Fibroblast of skin of back (primary cell): ENCODE measurements around the gene ALDH1A1.
A peak's percentile ranks its signal among the peaks of the same experiment; 100 is the strongest.
"Not testable (repeated sequence)": the region's sequence is repeated elsewhere in the genome, so short reads cannot be mapped to it uniquely, and the experiment has no call there.

Experiments
- DNase-seq: peaks from one replicate; pipeline ENCODE4 v3.0.0-alpha.2; 2013

The ALDH1A1 gene

DNA sequence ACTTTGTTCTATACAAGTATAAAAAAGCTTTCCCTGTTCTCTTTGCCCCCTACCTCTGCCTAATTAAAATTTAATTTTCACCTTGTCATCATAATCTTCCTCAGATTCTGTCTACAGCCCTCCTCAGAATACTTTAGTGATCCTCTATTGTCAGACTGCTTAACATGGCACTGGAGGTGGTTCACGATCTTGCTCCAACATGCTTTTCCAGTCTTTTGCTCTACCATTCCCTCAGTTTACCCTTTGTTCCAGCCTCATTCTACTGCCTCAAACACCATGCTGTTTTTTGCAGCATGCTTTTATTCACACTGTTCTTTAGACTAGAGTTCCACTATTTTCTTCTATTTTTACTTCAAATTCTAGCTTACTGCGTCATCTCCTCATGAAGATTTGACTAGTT is 10.4 kb downstream of the ALDH1A1 start:
- no peak for DNase-seq

DNA sequence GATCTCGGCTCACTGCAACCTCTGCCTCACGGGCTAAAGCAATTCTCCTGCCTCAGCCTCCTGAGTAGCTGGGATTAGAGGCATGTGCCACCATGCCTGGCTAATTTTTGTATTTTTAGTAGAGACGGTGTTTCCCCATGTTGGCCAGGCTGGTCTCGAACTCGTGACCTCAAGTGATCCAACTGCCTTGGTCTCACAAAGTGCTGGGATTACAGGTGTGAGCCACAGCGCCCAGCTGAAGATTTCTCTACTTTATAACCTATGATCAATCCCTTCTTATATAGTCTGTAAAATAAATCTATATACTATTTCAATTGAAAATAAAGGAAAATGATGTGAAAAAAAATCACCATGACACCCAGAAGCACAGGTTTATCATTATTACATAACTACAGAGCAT is 13.3 kb downstream of the ALDH1A1 start:
- not testable (repeated sequence) for DNase-seq

DNA sequence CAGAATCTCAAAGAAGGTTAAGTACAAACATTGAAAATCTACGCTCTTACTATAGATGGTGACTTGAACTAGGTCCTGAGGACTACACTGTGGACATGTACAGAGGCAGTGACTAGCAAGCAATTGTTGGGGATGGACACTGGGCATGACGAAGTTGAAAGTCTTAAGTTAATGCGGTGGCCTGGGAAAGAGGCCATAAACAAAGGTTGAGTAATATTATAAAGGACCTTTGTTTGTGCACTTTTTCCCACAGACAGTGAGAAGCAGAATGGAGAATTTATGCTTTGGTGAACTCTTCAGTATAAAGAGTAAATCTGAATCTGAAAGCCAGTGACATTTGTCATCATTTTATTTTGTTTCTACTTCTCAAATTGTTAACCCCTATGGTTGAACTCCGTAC is 15.3 kb downstream of the ALDH1A1 start:
- DNase-seq, result no peak

DNA sequence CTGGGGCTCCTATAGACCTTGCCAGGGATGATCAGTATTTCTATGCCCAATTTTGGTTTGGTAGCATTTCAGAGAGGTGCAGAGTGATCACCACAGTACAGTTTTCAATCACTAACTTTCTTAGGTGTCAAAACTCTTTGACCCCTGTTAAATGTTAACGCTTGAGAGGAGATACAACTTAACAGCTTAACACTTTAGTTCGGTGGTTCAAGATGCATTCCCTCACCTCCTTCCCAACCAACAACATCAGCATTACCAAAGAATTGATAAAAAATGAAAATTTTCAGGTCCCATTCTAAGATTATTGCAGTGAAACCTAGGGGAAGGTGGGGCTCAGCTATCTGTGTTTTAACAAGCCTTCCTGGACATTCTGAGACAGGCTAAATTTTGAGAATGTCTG is 16.2 kb downstream of the ALDH1A1 start:
- DNase-seq, result no peak

DNA sequence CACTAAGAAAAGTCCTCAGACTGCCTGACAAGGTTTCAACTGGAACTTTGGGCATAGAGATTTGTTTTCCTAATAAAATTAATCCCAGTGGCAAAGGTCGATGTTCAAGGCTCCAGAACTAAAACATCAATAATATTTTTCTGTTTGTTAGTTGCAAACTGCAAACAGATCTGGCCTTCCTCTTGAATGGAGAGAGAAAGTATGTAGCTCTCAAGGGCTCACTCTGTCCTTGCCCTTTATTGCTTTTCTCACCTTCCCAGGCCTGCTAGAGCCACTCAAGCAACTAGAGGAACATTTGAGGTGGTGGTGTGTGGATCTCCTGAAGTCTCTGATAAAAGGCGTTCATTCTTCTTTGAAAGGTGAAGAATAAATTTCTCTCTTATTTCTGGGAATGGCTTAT is 16.6 kb downstream of the ALDH1A1 start:
- DNase-seq, result no peak

DNA sequence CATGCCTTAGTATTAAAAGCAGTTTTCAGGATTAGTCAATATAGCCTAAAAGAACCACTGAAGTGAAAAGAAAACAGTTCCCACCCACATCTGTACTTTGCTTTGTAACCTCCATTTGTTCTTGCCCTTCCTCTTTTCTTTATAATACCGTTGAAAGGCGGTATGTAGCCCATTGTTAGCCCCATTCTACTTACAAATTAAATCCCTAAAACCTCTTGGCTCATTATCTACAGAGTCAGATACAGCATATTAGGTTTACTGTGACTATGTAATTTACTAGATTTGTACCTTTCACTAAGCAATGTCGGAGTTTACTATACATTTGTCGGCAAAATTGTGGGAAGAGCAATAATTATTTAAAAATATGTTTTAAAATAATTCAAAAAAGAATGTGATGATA is 17.3 kb downstream of the ALDH1A1 start:
- DNase-seq, result no peak

DNA sequence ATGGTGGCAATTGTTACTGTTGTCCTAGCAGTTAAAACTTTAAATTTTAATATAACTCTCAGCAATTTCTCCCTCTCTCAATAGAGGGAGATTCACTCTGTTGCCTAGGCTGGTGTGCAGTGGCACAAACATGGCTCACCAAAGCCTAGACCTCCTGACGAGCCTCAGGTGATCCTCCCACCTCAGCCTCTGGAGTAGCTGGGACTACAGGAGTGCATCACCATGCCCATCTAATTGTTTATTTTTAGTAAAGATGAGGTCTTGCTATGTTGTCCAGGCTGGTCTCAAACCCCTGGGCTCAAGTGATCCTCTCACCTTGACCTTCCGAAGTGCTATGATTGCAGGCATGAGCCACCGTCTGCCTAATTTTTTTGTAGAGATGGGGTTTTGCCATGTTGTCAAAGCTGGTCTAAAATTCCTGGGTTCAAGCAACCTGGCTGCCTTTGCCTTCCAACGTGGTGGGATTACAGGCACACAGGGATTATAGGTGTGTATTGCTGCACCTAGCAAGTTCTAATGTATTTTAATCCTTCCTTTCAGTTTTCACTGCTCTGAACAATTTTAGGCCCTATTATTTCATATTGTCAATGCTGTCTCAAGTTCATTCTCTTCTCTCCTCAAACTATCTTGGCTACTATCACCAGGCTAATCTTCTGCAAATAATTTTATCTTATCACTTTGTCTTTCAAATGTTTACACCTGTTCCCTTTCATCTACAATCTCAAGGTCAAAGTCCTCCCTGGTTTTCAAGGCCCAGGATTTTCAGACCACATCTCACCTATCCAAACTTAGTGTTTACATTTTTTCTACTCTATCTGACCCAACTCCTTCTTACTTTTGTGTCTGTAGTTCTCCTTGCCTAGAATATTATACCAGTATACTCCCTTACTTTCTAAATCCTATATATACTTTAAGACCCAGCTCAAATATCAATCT is 18.9 kb downstream of the ALDH1A1 start:
- no peak for DNase-seq

DNA sequence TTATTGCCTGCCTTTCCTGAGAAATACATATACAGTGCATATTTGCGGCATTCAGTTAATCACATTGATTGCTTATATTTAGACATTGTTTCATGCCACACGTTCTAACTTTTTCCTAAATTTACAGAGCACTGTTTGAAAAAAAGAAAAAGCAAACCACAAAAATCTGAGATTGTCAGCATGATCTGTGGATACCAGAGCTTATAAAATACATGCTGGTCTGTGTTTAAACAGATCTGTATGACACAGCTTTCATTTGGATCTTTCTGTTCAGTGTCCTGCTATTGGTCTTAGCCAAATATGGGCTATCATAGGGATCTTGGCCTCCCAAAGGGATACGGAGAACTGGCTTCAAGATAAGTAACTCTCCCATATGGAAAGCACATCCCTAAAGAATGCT is 20.2 kb downstream of the ALDH1A1 start:
- DNase-seq, result peak; percentile 77

DNA sequence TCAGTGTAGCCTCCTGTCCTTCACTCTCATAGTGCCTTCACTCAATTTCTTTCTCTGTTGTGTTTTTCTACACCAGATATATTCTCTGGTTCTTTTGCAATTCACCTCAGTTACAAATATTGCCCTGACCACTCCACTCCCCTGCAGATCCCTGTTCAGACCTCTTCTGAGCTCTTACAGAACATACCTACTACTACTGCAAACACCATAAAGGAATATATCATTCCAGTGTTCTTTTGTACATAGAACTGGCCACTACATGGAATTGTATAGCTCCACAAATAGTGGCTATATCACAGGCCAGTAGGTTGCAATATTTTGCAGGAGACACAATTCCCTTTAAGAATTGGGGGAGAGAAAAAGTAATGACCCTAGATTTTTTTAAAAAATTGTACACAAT is 21.0 kb downstream of the ALDH1A1 start:
- no peak for DNase-seq

DNA sequence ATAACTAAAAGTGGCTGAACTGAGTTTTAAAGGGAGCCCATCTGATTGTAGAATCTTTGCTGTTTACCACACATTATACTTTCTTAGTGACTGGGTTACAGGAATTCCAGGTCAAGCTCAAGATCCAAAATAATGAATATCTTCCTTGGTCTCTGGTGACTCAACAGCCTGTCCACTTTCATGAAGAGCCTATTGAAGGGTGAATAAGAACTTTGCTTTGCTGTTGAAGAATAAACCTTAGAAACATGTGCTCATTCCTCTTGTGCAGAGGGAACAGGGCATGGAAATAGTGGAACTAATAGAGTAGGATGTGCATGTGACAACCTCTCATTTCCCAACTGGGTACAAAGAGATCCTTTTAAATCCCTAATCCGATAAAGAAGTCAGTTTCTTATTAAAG is 21.4 kb downstream of the ALDH1A1 start:
- peak; percentile 19 for DNase-seq

DNA sequence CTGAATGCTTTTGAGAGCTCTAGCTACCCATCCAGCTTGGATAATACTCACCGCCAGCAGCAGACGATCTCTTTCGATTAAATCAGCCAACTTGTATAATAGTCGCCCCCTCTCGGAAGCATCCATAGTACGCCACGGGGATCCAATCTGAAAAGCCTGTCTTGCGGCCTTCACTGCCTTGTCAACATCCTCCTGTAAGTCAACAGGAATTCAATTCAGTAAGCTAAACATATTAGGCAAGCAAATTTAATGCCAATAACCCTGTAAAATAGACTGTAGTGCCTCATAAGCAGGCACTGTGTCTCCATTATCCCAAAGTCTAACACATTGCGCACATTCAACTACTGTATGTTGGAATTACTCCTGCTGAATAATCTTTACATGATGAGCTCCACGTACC is 22.0 kb downstream of the ALDH1A1 start:
- DNase-seq, result no peak

DNA sequence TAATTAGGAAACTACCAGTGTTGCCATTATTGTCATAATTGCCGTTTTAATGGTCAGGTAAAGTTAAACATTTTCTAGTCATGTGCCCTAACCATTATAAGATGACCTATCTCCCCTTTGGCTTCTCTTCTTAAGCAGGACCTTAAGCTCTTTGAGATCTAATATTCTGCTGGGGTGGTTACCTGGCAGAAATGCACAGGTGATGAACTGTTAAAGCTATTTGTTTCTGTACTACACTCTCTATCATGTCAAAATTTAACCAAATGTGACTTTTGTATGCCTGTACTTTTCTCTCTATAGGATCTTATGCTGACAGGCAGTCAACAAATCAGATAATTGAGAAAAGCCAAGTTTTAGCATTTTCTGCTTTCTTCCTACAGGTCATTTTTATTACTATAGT is 23.3 kb downstream of the ALDH1A1 start:
- no peak for DNase-seq

DNA sequence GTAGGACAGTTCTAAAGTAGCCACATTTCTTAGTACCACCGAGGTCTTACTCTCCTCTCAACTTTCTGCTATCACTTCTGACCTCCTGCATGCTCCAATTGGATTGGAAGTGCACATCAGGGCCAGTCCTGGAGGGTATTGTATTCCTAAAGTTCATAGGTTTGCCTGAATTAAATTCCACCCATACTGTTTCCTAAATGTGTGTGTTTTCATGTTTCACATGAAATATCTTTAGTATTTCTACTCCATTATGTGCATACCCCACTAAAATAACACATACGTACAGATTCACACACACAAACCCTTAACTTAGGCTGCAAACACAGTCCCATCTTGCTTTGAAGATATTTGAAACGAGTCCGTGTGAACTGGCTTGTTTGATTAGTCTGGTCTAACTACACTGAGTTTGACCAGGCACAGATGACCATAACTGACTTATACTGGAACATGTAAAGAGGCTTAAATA is 24.8 kb downstream of the ALDH1A1 start:
- DNase-seq, result no peak

DNA sequence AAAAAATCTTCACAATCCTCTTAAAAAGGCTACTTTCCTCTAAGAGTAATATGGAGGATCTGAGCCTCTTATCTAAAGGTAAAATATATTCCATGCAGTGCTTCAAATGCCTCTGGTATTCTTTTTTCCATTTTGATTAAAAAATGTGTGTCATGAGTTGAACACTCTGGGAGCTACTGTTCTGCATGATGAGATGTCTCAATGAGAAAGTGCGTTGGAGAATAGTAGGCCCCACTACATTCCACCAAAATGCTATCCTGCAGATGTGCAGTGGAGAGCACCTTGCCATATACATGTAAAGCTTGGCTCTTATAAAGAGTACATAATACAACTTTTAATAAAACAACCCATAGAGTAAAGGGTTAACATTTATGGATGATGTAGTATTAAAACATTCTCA is 26.3 kb downstream of the ALDH1A1 start:
- no peak for DNase-seq

DNA sequence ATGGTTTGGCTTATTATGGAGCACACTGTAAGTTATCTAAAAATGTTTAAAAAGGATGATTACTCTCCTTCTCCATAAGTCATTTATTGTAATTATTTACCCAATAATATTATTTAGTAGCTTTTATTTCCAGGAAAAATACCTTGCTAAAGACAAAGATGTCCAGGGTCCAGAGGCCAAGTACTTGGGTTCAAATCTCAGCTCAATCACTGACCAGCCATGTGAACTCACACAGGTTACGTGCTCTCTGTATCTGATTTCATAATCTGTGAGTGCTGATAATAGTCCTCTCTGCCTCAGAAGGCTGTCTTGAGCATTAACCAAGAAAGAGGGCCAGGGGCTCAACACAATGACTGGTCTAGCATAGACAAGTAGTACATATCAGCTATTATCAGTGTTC is 27.0 kb downstream of the ALDH1A1 start:
- no peak for DNase-seq

DNA sequence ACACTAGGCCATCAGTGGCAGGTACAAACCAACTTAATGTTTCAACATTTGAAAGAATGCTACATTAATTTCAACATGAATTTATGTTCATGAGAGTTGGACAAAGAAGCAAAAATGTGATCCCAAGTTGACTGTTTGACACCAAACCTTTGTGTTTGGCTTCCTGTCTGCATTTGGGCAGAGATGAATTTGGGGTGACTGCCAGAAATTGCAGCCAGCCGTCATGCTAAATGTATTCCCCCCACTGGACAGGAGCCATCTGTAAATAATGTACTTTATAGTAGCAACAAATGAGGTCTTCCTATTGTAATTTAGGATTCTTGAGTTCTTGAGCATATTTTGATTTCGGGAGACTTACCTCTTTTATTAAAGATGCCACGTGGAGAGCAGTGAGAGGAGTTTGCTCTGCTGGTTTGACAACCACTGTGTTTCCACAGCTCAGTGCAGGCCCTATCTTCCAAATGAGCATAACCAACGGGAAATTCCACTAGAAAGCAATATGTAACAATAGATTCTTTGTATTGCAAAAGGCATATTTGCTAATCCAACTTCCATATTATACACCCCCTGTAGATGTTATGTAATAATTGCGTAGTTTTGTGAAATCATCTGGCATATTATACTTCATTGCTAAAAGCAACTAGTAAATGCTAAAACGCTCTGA is 27.6 kb downstream of the ALDH1A1 start:
- no peak for DNase-seq

DNA sequence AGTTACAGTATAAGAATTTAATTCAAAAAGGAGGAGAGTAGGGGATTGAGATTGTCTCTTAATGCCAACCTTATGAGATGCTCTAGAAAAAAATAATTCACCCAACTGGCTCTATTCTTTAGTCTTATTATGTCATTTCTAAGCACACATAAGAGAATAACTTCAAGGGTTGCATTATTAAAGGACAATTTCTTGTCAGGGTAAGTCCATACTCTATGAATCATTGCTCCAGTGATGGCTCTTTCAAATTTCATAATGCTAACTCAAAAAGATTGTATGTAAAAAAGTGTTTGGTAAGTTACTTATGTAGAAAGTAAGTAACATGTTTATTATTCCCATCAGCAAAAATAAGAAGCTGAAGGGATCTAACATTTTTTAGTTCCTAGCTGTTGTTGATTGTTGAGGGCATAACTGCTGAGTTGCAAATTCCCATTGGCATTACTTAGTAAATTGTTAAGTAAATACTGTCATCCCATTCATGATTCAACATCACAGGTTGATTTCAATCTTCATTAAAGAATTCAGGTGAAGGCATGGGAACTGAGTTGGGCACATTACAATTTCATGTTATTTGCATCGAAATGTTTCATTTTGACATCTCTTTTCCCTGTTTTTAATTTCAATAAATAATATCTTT is 28.6 kb downstream of the ALDH1A1 start:
- no peak for DNase-seq

DNA sequence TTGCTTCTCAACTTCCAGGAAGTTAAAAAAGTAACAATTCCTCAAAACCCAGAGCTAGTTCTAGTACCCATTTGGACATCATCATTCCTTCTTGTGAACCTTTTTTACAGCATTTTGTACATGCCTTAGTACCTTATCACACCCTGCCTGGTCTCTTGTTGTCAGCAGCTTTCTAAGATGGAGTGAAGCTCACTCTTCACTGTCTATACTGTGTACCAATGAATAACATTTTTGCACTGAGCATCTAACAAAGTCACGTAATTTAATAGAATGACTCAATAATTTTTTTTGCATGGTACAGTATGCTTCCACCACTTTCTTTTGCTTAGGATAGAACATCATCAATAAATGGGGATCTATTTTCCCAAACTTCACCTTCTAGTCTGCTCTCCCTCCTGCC is 29.8 kb downstream of the ALDH1A1 start:
- no peak for DNase-seq

DNA sequence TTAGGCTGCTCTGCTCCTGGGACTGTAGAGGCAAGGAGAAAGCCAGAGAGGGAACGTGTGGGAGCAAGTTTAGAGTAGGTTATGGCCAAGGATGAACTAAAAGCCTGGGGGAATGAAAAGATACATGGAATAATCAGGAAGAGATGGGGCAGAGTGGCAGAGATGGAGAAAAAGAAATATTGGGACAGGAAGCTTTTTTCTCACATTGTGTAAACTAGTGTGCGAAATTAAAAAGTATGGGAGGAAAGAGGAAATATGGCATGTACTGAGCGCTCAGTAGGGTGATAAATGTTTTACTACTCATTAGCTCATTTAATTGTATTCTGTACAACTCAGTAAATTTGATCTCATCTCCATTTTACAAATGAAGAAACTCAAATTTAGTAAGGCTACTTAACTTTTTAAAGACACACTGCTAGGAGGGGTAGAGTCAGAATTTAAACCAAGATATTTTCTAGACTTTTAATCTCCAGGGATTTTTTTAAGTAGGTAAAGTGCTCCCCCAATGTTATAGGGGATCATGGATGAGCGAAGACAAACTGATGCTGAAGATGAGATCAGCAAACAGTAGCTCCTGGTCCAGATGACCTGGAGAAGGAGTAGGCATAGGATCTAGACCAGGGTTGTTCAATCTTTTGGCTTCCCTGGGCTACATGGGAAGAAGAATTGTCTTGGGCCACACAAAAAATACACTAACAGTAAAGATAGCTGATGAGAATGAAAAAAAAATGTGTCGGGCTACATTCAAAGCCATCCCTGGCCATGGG is 30.8 kb downstream of the ALDH1A1 start:
- DNase-seq, result no peak

DNA sequence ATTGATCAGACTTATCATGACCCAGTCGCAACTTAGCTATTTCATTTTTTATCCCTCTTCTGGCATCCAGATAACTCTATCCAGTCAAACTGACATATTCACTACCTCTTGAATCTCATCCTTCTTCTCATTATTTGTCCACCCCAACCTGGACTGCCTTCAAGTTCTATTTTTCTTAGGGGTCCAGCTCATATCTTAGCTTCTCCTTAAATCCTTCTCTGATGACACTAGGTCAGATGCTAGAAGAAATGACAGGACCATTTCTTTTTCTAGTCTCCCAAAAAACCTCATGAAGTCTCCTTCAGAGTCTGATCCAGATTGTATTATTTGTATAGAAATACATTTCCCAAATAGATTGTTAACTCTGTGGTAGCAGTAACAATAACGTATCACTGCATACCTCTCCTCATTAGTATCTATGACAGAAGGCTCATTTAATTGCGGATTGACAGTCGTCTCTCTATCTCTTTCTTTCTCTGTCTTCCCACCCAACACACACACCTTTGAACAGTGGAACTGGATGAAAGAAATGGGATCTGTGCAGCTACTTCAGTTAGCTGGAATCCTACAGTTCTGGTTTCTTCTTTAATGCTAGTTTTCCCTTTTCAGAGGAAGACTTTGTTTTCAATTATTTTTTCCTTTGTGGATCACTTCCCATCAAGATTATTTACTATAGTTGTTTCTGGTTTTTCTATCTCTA is 33.5 kb downstream of the ALDH1A1 start:
- no peak for DNase-seq

DNA sequence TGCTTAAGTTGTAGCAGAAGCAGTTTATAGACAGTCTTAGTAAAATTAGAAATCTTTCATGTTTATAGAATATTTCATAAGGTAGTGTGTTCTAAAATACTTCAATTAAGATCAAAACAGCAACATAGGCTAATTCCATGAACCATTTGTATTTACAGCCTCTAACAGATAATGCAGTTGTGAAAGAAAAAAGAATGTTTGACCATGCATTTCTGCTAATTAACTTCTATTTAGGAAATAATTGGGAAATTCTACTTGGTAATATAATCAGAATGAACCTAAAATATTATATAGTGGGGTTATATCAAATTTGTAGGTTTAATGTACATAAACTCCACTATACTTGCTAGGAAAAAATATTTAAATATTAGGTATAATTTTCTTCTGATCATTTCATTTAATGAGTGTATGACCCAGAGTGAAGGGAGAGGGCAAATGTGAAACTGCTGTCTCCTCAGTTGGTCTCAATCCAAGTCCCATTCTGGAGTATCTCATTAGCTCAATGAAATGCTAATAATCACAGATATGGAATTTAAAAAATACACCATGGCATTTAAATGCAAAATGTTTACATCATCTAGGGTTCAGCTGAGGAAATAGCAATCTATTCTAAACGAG is 34.9 kb downstream of the ALDH1A1 start:
- DNase-seq, result peak; percentile 11

DNA sequence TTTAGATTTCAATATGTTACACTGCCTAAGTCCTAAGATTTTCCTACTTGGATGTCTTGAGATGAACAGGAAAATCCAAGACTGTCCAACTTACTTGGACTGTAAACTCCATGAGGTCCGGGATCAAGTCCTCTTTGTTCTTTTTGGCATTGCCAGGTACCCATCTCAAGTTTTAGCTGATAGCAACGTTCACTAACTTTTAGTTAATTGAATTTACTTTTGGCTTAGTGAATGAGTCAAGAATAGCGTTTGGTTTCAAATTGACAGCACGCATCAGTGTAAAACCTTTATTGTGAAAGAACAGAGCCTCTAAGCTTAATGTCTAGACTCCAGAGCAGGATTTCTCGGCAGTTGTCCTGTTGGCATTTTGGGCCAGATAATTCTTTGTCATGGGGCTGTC is 37.2 kb downstream of the ALDH1A1 start:
- no peak for DNase-seq
